CD4-positive, alpha-beta memory T cell (primary cell): Measurements from ENCODE around the gene CSF2RB. TPM values are rescaled to one million over a fixed set of nuclear protein-coding genes. Genes with fewer than 3 reads are reported as not detected.
A peak's percentile ranks its signal among the peaks of the same experiment; 100 is the strongest.

Source experiments
- CTCF ChIA-PET: fragments of 350-600 bp; sonication (Branson Sonifier 250); formaldehyde crosslinking; loops from one replicate; lab custom pipeline; 2021; ENCODE audit warnings: inconsistent platforms; ENCODE audit not compliant: partially characterized antibody; lab: Charles Lee
- POLR2A ChIA-PET: fragments of 350-600 bp; sonication (Branson Sonifier 250); formaldehyde crosslinking; loops from one replicate; lab custom pipeline; 2021; ENCODE audit not compliant: partially characterized antibody; lab: Charles Lee
- DNase-seq, 5 donors: peaks; one replicate each; pipeline versions ENCODE4 v3.0.0 to v3.0.0-alpha.2; 2020 to 2022; ENCODE audit warnings: mixed read lengths in 1 of 5
- H3K27ac ChIP-seq: one replicate; pipeline ENCODE4 v1.7.0; 2013; ENCODE audit warnings: low read depth, low read length
- H3K27me3 ChIP-seq: 2 replicates; pipeline ENCODE4 v1.7.0; 2013; ENCODE audit warnings: mild to moderate bottlenecking, low read length, moderate library complexity; ENCODE audit not compliant: insufficient read depth
- H3K36me3 ChIP-seq: 2 replicates; pipeline ENCODE4 v1.7.0; 2013; ENCODE audit warnings: mild to moderate bottlenecking, low read length, moderate library complexity; ENCODE audit not compliant: insufficient read depth
- H3K4me1 ChIP-seq: 2 replicates; pipeline ENCODE4 v1.7.0; 2013; ENCODE audit warnings: mild to moderate bottlenecking, low read length, moderate library complexity; ENCODE audit not compliant: insufficient read depth
- H3K4me3 ChIP-seq, 2 donors: one replicate each; pipeline ENCODE4 v1.7.0; 2013; ENCODE audit warnings: low read length in 2 of 2, mild to moderate bottlenecking in 1 of 2
- H3K9me3 ChIP-seq, 2 donors: one replicate each; pipeline ENCODE4 v1.7.0; 2013; ENCODE audit warnings: low read length in 2 of 2, control low read depth in 1 of 2; ENCODE audit not compliant: control insufficient read depth in 1 of 2
- H3K27ac Mint-ChIP-seq, 7 donors: one replicate each; pipeline ENCODE4 v1.8.0; 2020 to 2021; ENCODE audit warnings: mixed read lengths in 7 of 7, mild to moderate bottlenecking in 6 of 7, inconsistent platforms in 3 of 7, moderate library complexity in 3 of 7
- H3K27me3 Mint-ChIP-seq, 2 donors: one replicate each; pipeline ENCODE4 v1.8.0; 2020 to 2021; ENCODE audit warnings: mixed read lengths in 2 of 2
- H3K36me3 Mint-ChIP-seq, 2 donors: one replicate each; pipeline ENCODE4 v1.8.0; 2020 to 2021; ENCODE audit warnings: mixed read lengths in 2 of 2, inconsistent platforms in 1 of 2, mild to moderate bottlenecking in 1 of 2
- H3K4me1 Mint-ChIP-seq, 4 donors: one replicate each; pipeline ENCODE4 v1.8.0; 2020 to 2021; ENCODE audit warnings: mixed read lengths in 4 of 4, mild to moderate bottlenecking in 1 of 4
- H3K4me3 Mint-ChIP-seq, 8 donors: one replicate each; pipeline ENCODE4 v1.8.0; 2020 to 2021; ENCODE audit warnings: mixed read lengths in 8 of 8, mild to moderate bottlenecking in 7 of 8, moderate library complexity in 6 of 8, inconsistent platforms in 3 of 8
- H3K9me3 Mint-ChIP-seq, 8 donors: one replicate each; pipeline ENCODE4 v1.8.0; 2020 to 2021; ENCODE audit warnings: mixed read lengths in 8 of 8, mild to moderate bottlenecking in 5 of 8, inconsistent platforms in 3 of 8, moderate library complexity in 1 of 8
- intact Hi-C: fragments of 100-400 bp; cut with micrococcal nuclease; formaldehyde crosslinking; loops from one replicate; pipeline ENCODE4 v1.15.1; 2023
- polyA plus RNA-seq, 2 donors: library from polyadenylated mRNA; unstranded; fragments of 300-500 nt; fragmentation: Illumina TruSeq; gene quantifications; one replicate each; pipeline ENCODE4 v1.2.3, GENCODE V29; 2021
- total RNA-seq, 2 experiments: library from RNA; stranded (reverse); gene quantifications; one replicate each; pipeline ENCODE4 v1.2.3, GENCODE V29; 2021

The CSF2RB gene
- total and polyA plus RNA-seq, 4 experiments from 2014 or later: 0.34 to 1.2 (median 1.2) TPM; not detected in 1

GRCh38 chr22:36904260-36904880 lies 9.1 kb upstream of the CSF2RB start:
- Mint-ChIP-seq H3K9me3 (peaks cover 0 to 8% (median 3%) of the 10 kb centered on the region in 8 donors), H3K4me3 (peak overlapping the region in 1 of 8 donors; percentile 32), H3K27ac (peak overlapping the region in 1 of 7 donors; percentile 60), H3K36me3 (no peaks in the 10 kb centered on the region), H3K27me3 (peaks cover 20 to 30% of the 10 kb centered on the region in 2 donors), H3K4me1 (peaks cover 0 to 8% (median 5%) of the 10 kb centered on the region in 4 donors)
- Histone ChIP-seq H3K27me3 (no peaks in the 10 kb centered on the region), H3K4me1 (no peaks in the 10 kb centered on the region), H3K27ac (no peak overlapping the region), H3K4me3 (no peak overlapping the region), H3K36me3 (no peaks in the 10 kb centered on the region), H3K9me3 (no peaks in the 10 kb centered on the region)
- CTCF ChIA-PET: no interaction called here
- intact Hi-C loops: no loop called here
- no peak for DNase-seq
- POLR2A ChIA-PET: no interaction called here

- POLR2A ChIA-PET: no interaction called here
- H3K4me3 ChIP-seq: no peak overlapping the region
Measured at GRCh38 chr22:36907253-36908195, 5.9 kb upstream of the CSF2RB start.

DNA sequence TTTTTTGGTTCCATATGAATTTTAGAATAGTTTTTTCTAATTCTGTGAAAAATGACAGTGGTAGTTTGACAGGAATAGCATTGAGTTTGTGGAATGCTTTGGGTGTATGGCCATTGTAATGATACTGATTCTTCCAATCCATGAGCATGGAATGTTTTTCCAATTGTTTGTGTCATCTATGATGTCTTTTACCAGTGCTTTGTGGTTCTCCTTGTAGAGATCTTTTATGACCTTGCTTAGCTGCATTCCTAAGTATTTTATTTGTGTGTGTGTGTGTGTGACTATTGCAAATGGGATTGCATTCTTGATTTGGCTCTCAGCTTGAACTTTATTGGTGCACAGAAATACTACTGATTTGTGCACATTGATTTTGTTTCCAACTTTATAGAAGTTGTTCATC lies 3.0 kb upstream of the CSF2RB start:
- ChIA-PET CTCF (interaction anchor here (1.1 kb wide), 1 partner anchor 29 kb away, joined by 3 read pairs; no protein-coding TSS in a partner anchor), POLR2A (no interaction called here)
- Histone ChIP-seq H3K9me3 (no peaks in the 10 kb centered on the region), H3K36me3 (no peaks in the 10 kb centered on the region), H3K27me3 (no peaks in the 10 kb centered on the region), H3K4me3 (no peak overlapping the region), H3K4me1 (no peaks in the 10 kb centered on the region), H3K27ac (no peak overlapping the region)
- H3K4me3 Mint-ChIP-seq: no peak overlapping the region
- no peaks in the 10 kb centered on the region for H3K36me3 Mint-ChIP-seq
- no peaks in the 10 kb centered on the region for H3K9me3 Mint-ChIP-seq
- no peak overlapping the region for H3K27ac Mint-ChIP-seq
- intact Hi-C loops: no loop called here
- peaks cover 0 to 4% (median 0%) of the 10 kb centered on the region in 4 donors for H3K4me1 Mint-ChIP-seq
- DNase-seq: no peak
- H3K27me3 Mint-ChIP-seq: peaks cover 11 to 21% of the 10 kb centered on the region in 2 donors

More at GRCh38 chr22:36907253-36908195, 5.9 kb upstream of the CSF2RB start:
- Mint-ChIP-seq H3K9me3 (peaks cover 0 to 4% (median 0%) of the 10 kb centered on the region in 8 donors), H3K4me1 (no peaks in the 10 kb centered on the region), H3K4me3 (no peak overlapping the region), H3K27ac (no peak overlapping the region), H3K36me3 (no peaks in the 10 kb centered on the region), H3K27me3 (peaks cover 20 to 30% of the 10 kb centered on the region in 2 donors)
- CTCF ChIA-PET: no interaction called here
- no peaks in the 10 kb centered on the region for H3K4me1 ChIP-seq
- no peak overlapping the region for H3K27ac ChIP-seq
- no peaks in the 10 kb centered on the region for H3K9me3 ChIP-seq
- intact Hi-C loops: no loop called here
- no peaks in the 10 kb centered on the region for H3K27me3 ChIP-seq
- no peak for DNase-seq
- H3K36me3 ChIP-seq: no peaks in the 10 kb centered on the region

- Histone ChIP-seq H3K4me3 (no peak overlapping the region), H3K9me3 (no peaks in the 10 kb centered on the region), H3K27ac (no peak overlapping the region), H3K4me1 (no peaks in the 10 kb centered on the region), H3K27me3 (no peaks in the 10 kb centered on the region), H3K36me3 (no peaks in the 10 kb centered on the region)
- H3K4me1 Mint-ChIP-seq: peaks cover 0 to 4% (median 0%) of the 10 kb centered on the region in 4 donors
- no peak overlapping the region for H3K4me3 Mint-ChIP-seq
- peaks cover 11 to 19% of the 10 kb centered on the region in 2 donors for H3K27me3 Mint-ChIP-seq
- H3K27ac Mint-ChIP-seq: no peak overlapping the region
- H3K9me3 Mint-ChIP-seq: no peaks in the 10 kb centered on the region
- ChIA-PET CTCF (no interaction called here), POLR2A (no interaction called here)
- DNase-seq: no peak
- H3K36me3 Mint-ChIP-seq: no peaks in the 10 kb centered on the region
- intact Hi-C loops: no loop called here
Measured at GRCh38 chr22:36911887-36912661, 1.4 kb upstream of the CSF2RB start.

GRCh38 chr22:36912694-36913426 lies 568 bp upstream of the CSF2RB start:
- Mint-ChIP-seq H3K4me3 (peak overlapping the region in 1 of 8 donors; percentile 42), H3K36me3 (no peaks in the 10 kb centered on the region), H3K9me3 (no peaks in the 10 kb centered on the region), H3K4me1 (peaks cover 0 to 4% (median 0%) of the 10 kb centered on the region in 4 donors), H3K27ac (no peak overlapping the region), H3K27me3 (peaks cover 6 to 17% of the 10 kb centered on the region in 2 donors)
- no peaks in the 10 kb centered on the region for H3K27me3 ChIP-seq
- no peaks in the 10 kb centered on the region for H3K4me1 ChIP-seq
- H3K4me3 ChIP-seq: no peak overlapping the region
- H3K9me3 ChIP-seq: no peaks in the 10 kb centered on the region
- DNase-seq: no peak
- intact Hi-C loops: no loop called here
- CTCF ChIA-PET: interaction anchor here (1.6 kb wide), 1 partner anchor 59 kb away, joined by 3 read pairs; no protein-coding TSS in a partner anchor
- H3K27ac ChIP-seq: no peak overlapping the region
- H3K36me3 ChIP-seq: no peaks in the 10 kb centered on the region
- POLR2A ChIA-PET: no interaction called here

GRCh38 chr22:36914390-36914752 lies 943 bp downstream of the CSF2RB start:
- POLR2A ChIA-PET: no interaction called here
- H3K27ac ChIP-seq: no peak overlapping the region
- peaks cover 0 to 4% (median 0%) of the 10 kb centered on the region in 4 donors for H3K4me1 Mint-ChIP-seq
- no peaks in the 10 kb centered on the region for H3K27me3 ChIP-seq
- no peak overlapping the region for H3K27ac Mint-ChIP-seq
- CTCF ChIA-PET: no interaction called here
- DNase-seq: no peak
- no peaks in the 10 kb centered on the region for H3K36me3 Mint-ChIP-seq
- H3K27me3 Mint-ChIP-seq: peaks cover 3 to 14% of the 10 kb centered on the region in 2 donors
- no peak overlapping the region for H3K4me3 ChIP-seq
- H3K36me3 ChIP-seq: no peaks in the 10 kb centered on the region
- H3K9me3 Mint-ChIP-seq: peaks cover 0 to 5% (median 0%) of the 10 kb centered on the region in 8 donors
- intact Hi-C loops: no loop called here
- no peak overlapping the region for H3K4me3 Mint-ChIP-seq
- no peaks in the 10 kb centered on the region for H3K9me3 ChIP-seq
- no peaks in the 10 kb centered on the region for H3K4me1 ChIP-seq
